Prostate gland (tissue), 2 donors: Measurements from ENCODE around the gene PEX6. TPM values are rescaled to one million over a fixed set of nuclear protein-coding genes. Genes with fewer than 3 reads are reported as not detected.

ENCODE experiments used
- DNase-seq: peaks from one replicate; pipeline ENCODE4 v3.0.0-alpha.2; 2019; ENCODE audit warnings: low spot score
- H3K27ac ChIP-seq, 2 donors: fragments of 200-600 bp; sonication (generic); 2 replicates each; pipeline ENCODE4 v1.5.1; 2017 to 2019
- H3K27me3 ChIP-seq: fragments of 200-600 bp; sonication (generic); replicated peaks from 2 replicates; pipeline ENCODE4 v1.5.1; 2019; ENCODE audit not compliant: insufficient read depth
- H3K36me3 ChIP-seq, 2 donors: fragments of 200-600 bp; sonication (generic); 1 replicate in 1 of 2; 2 replicates in 1 of 2; pipeline versions ENCODE4 v1.5.1 to v1.8.1; 2017 to 2019
- H3K4me1 ChIP-seq: fragments of 200-600 bp; sonication (generic); replicated peaks from 2 replicates; pipeline ENCODE4 v1.5.1; 2019
- H3K4me3 ChIP-seq, 2 donors: fragments of 200-600 bp; sonication (generic); 2 replicates each; pipeline ENCODE4 v1.5.1; 2017 to 2019
- H3K9me3 ChIP-seq: fragments of 200-600 bp; sonication (generic); 2 replicates; pipeline ENCODE4 v1.5.1; 2017
- CTCF ChIP-seq, 4 experiments: fragments of 200-600 bp in 2 of 4; fragments of 450-650 bp in 2 of 4; sonication (generic) in 2 of 4; IDR thresholded peaks; 1 replicate in 3 of 4; 2 replicates in 1 of 4; pipeline ENCODE4 v1.5.1; 2016 to 2019; ENCODE audit warnings: antibody characterized with exemption in 4 of 4, mild to moderate bottlenecking in 2 of 4, moderate library complexity in 2 of 4
- POLR2A ChIP-seq: fragments of 450-650 bp; IDR thresholded peaks from one replicate; pipeline ENCODE4 v1.6.1; 2016; ENCODE audit warnings: antibody characterized with exemption, mild to moderate bottlenecking
- POLR2AphosphoS5 ChIP-seq: sonication (generic); formaldehyde crosslinking; IDR thresholded peaks from one replicate; pipeline ENCODE4 v1.6.1; 2017; ENCODE audit warnings: antibody characterized with exemption
- WGBS: methylation state at CpG from one replicate; pipeline ENCODE4 v1.1.5; 2018; 5-methylcytosine and 5-hydroxymethylcytosine counted together
- intact Hi-C: fragments of 100-400 bp; cut with DNase I; formaldehyde crosslinking; loops from one replicate; pipeline ENCODE4 v1.14.2; 2022
- total RNA-seq, 2 donors: library from RNA; depleted of rRNA; stranded (reverse); fragments of >200 nt; gene quantifications; one replicate each; pipeline ENCODE4 v1.1.0, GENCODE V29; 2016

The PEX6 gene
- total RNA-seq, 2 donors from 2014 or later, result 23.9 to 57.9 TPM

- peak within 1 kb of the TSS; percentile 65 to 66 for H3K4me3 ChIP-seq
- no peaks in the 10 kb centered on the region for H3K27me3 ChIP-seq
- H3K27ac ChIP-seq, result peak within 1 kb of the TSS; percentile 92 to 93
- H3K36me3 ChIP-seq, result no peaks in the 10 kb centered on the region
- no peaks in the 10 kb centered on the region for H3K9me3 ChIP-seq
- peaks cover 6% of the 10 kb centered on the region for H3K4me1 ChIP-seq
- peak; percentile 59 for TF ChIP-seq POLR2A
- peak; percentile 80 for TF ChIP-seq POLR2AphosphoS5
- TF ChIP-seq CTCF (IDR thresholded peaks at IDR 0.05), result peak in 3 of 4 experiments; percentile 8 to 11 (median 9)
- DNase-seq, result peak; percentile 94
- intact Hi-C loops, result no loop called here
- WGBS, result under 1% methylated on average over 59 of the region's 63 CpGs
These were observed 49.8 kb downstream of the PEX6 start, which contains the start of gene CNPY3 for GRCh38 chr6:42928986-42929820. CNPY3 (plus strand) TSS chr6:42929480; CDS start chr6:42929571, 91 bp downstream.

- Histone ChIP-seq H3K36me3 (no peaks in the 10 kb centered on the region), H3K9me3 (no peaks in the 10 kb centered on the region), H3K27ac (no peak overlapping the region), H3K4me3 (no peak overlapping the region), H3K27me3 (no peaks in the 10 kb centered on the region), H3K4me1 (no peaks in the 10 kb centered on the region)
- intact Hi-C loops, result no loop called here
- DNase-seq, result no peak
- WGBS, result 50% methylated on average over 23 of the region's 23 CpGs
- no peak for TF ChIP-seq POLR2A
- no peak for TF ChIP-seq CTCF (IDR thresholded peaks at IDR 0.05)
- no peak for TF ChIP-seq POLR2AphosphoS5
These were observed 53.6 kb downstream of the PEX6 start for GRCh38 chr6:42925248-42925857.

GRCh38 chr6:42923666-42924065, 55.3 kb downstream of the PEX6 start:
- H3K4me1 ChIP-seq, result no peaks in the 10 kb centered on the region
- no peaks in the 10 kb centered on the region for H3K27me3 ChIP-seq
- WGBS, result 31% methylated on average over 2 of the region's 2 CpGs
- no peaks in the 10 kb centered on the region for H3K9me3 ChIP-seq
- no peaks in the 10 kb centered on the region for H3K36me3 ChIP-seq
- peak overlapping the region in 1 of 2 donors; percentile 28 for H3K27ac ChIP-seq
- intact Hi-C loops, result no loop called here
- TF ChIP-seq POLR2AphosphoS5 (peak; percentile 73), POLR2A (no peak), CTCF (IDR thresholded peaks at IDR 0.05) (no peak)
- no peak overlapping the region for H3K4me3 ChIP-seq
- DNase-seq, result no peak

- intact Hi-C loops, result no loop called here
- H3K36me3 ChIP-seq, result no peaks in the 10 kb centered on the region
- 68% methylated on average over 6 of the region's 6 CpGs for WGBS
These were observed 57.2 kb downstream of the PEX6 start for GRCh38 chr6:42921801-42922200.

More at GRCh38 chr6:42921801-42922200, 57.2 kb downstream of the PEX6 start:
- Histone ChIP-seq H3K4me1 (no peaks in the 10 kb centered on the region), H3K9me3 (no peaks in the 10 kb centered on the region), H3K27me3 (no peaks in the 10 kb centered on the region), H3K4me3 (no peak overlapping the region), H3K27ac (no peak overlapping the region)
- DNase-seq, result no peak
- TF ChIP-seq POLR2AphosphoS5 (no peak), CTCF (IDR thresholded peaks at IDR 0.05) (no peak), POLR2A (no peak)
